SK-N-SH (cell line): ENCODE data around the gene GRM7.

Experiments used
- EZH2phosphoT487 ChIP-seq: fragments of 200-600 bp; sonication (generic); IDR thresholded peaks from 2 replicates; pipeline ENCODE4 v1.6.1; 2017; ENCODE audit warnings: low read depth, mixed run types, mild to moderate bottlenecking, antibody characterized with exemption, moderate library complexity, borderline replicate concordance
- GABPA ChIP-seq: IDR thresholded peaks from 2 replicates; pipeline ENCODE4 v1.4.0; 2012; ENCODE audit warnings: low read depth, mild to moderate bottlenecking
- RFX5 ChIP-seq: IDR thresholded peaks from 2 replicates; pipeline ENCODE4 v1.6.1; 2012; ENCODE audit warnings: mild to moderate bottlenecking, improper control_type of control experiment, low read length
- TF ChIP-seq, protein P1 (sequence below): fragments of 200-600 bp; sonication (generic); IDR thresholded peaks from 2 replicates; pipeline ENCODE4 v1.6.1; 2017; ENCODE audit warnings: antibody characterized with exemption, mild to moderate bottlenecking, moderate library complexity

DNA sequence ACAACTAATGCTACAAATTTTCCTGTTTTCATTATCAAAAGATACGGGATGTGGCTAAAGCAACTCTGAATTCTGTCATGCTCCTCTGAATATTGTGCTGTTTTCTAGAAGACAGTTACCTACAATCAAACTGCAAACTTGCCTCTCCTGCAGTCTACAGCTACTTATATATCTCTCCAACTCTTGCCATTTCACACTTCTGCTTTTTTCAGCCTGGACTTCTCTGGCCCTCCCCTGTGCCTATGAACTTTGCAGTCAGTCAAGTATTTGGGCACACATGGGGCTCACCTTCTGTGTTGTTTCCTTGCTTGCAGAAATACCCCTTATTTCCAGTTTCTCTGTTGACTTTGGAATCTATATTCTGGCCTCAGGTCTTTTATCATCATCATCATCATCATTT is 575.6 kb downstream of the GRM7 start:
- TF ChIP-seq, protein P1, sequence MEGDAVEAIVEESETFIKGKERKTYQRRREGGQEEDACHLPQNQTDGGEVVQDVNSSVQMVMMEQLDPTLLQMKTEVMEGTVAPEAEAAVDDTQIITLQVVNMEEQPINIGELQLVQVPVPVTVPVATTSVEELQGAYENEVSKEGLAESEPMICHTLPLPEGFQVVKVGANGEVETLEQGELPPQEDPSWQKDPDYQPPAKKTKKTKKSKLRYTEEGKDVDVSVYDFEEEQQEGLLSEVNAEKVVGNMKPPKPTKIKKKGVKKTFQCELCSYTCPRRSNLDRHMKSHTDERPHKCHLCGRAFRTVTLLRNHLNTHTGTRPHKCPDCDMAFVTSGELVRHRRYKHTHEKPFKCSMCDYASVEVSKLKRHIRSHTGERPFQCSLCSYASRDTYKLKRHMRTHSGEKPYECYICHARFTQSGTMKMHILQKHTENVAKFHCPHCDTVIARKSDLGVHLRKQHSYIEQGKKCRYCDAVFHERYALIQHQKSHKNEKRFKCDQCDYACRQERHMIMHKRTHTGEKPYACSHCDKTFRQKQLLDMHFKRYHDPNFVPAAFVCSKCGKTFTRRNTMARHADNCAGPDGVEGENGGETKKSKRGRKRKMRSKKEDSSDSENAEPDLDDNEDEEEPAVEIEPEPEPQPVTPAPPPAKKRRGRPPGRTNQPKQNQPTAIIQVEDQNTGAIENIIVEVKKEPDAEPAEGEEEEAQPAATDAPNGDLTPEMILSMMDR: no peak
- TF ChIP-seq GABPA (no peak), EZH2phosphoT487 (no peak), RFX5 (no peak)
